ENCODE data around the gene GOLT1A.

GOLT1A gene

GRCh38 chr1:204203206-204203767 is 10.5 kb downstream of the GOLT1A start:
- no peaks in the 10 kb centered on the region for H4K20me1 ChIP-seq (ENCODE audit: low read depth, low read length)
- H3K36me3 ChIP-seq (ENCODE audit: low read length) = no peaks in the 10 kb centered on the region
- H3K4me2 ChIP-seq (ENCODE audit: low read depth, low read length, poor library complexity, severe bottlenecking) = no peak overlapping the region
- H3K9me2 ChIP-seq (replicated peaks; ENCODE audit: insufficient read depth, low read length) = no peaks in the 10 kb centered on the region
- H2AFZ ChIP-seq (ENCODE audit: low read depth, low read length, severe bottlenecking) = no peak overlapping the region
- TF ChIP-seq EZH2phosphoT487 (conservative IDR thresholded peaks at IDR 0.05; ENCODE audit: low read length) (no peak), CTCF (IDR thresholded peaks at IDR 0.05; ENCODE audit: insufficient read depth, low read length, poor library complexity, severe bottlenecking) (no peak)
- no peak overlapping the region for H3K27ac ChIP-seq (ENCODE audit: low read depth, low read length)
- no peaks in the 10 kb centered on the region for H3F3A ChIP-seq (ENCODE audit: insufficient read depth)
- no peaks in the 10 kb centered on the region for H3K9me3 ChIP-seq (ENCODE audit: insufficient read depth, low read length)
- H3K79me2 ChIP-seq (ENCODE audit: insufficient read depth, low read length) = no peaks in the 10 kb centered on the region
- no peak overlapping the region for H3K9ac ChIP-seq (ENCODE audit: low read length)
- no peaks in the 10 kb centered on the region for H3K27me3 ChIP-seq (ENCODE audit: low read length)
- H3K4me3 ChIP-seq (ENCODE audit: insufficient read depth, low read length, poor library complexity, severe bottlenecking) = no peak overlapping the region

- H3K4me3 ChIP-seq (ENCODE audit: insufficient read depth, low read length, poor library complexity, severe bottlenecking) = no peak overlapping the region
- TF ChIP-seq CTCF (IDR thresholded peaks at IDR 0.05; ENCODE audit: insufficient read depth, low read length, poor library complexity, severe bottlenecking) (no peak), EZH2phosphoT487 (conservative IDR thresholded peaks at IDR 0.05; ENCODE audit: low read length) (no peak)
Measured at GRCh38 chr1:204202481-204202880, 11.3 kb downstream of the GOLT1A start.

GRCh38 chr1:204201348-204202040 is 12.3 kb downstream of the GOLT1A start:
- no peaks in the 10 kb centered on the region for H3K9me2 ChIP-seq (replicated peaks; ENCODE audit: insufficient read depth, low read length)
- H3K36me3 ChIP-seq (ENCODE audit: low read length) = no peaks in the 10 kb centered on the region
- no peak overlapping the region for H3K4me3 ChIP-seq (ENCODE audit: insufficient read depth, low read length, poor library complexity, severe bottlenecking)
- H2AFZ ChIP-seq (ENCODE audit: low read depth, low read length, severe bottlenecking) = no peak overlapping the region
- no peak overlapping the region for H3K9ac ChIP-seq (ENCODE audit: low read length)
- H4K20me1 ChIP-seq (ENCODE audit: low read depth, low read length) = no peaks in the 10 kb centered on the region
- H3K9me3 ChIP-seq (ENCODE audit: insufficient read depth, low read length) = no peaks in the 10 kb centered on the region
- H3F3A ChIP-seq (ENCODE audit: insufficient read depth) = no peaks in the 10 kb centered on the region
- H3K27ac ChIP-seq (ENCODE audit: low read depth, low read length) = no peak overlapping the region
- H3K79me2 ChIP-seq (ENCODE audit: insufficient read depth, low read length) = no peaks in the 10 kb centered on the region
- no peaks in the 10 kb centered on the region for H3K27me3 ChIP-seq (ENCODE audit: low read length)
- H3K4me2 ChIP-seq (ENCODE audit: low read depth, low read length, poor library complexity, severe bottlenecking) = no peak overlapping the region
- no peak for TF ChIP-seq CTCF (IDR thresholded peaks at IDR 0.05; ENCODE audit: insufficient read depth, low read length, poor library complexity, severe bottlenecking)
- no peak for TF ChIP-seq EZH2phosphoT487 (conservative IDR thresholded peaks at IDR 0.05; ENCODE audit: low read length)

More at GRCh38 chr1:204202481-204202880, 11.3 kb downstream of the GOLT1A start:
- Histone ChIP-seq H3F3A (ENCODE audit: insufficient read depth) (no peaks in the 10 kb centered on the region), H3K4me2 (ENCODE audit: low read depth, low read length, poor library complexity, severe bottlenecking) (no peak overlapping the region), H3K79me2 (ENCODE audit: insufficient read depth, low read length) (no peaks in the 10 kb centered on the region), H3K27me3 (ENCODE audit: low read length) (no peaks in the 10 kb centered on the region), H3K9me2 (replicated peaks; ENCODE audit: insufficient read depth, low read length) (no peaks in the 10 kb centered on the region), H3K9me3 (ENCODE audit: insufficient read depth, low read length) (no peaks in the 10 kb centered on the region), H3K27ac (ENCODE audit: low read depth, low read length) (no peak overlapping the region), H3K36me3 (ENCODE audit: low read length) (no peaks in the 10 kb centered on the region), H2AFZ (ENCODE audit: low read depth, low read length, severe bottlenecking) (no peak overlapping the region), H4K20me1 (ENCODE audit: low read depth, low read length) (no peaks in the 10 kb centered on the region), H3K9ac (ENCODE audit: low read length) (no peak overlapping the region)
